GM10266 (cell line): ENCODE measurements around the gene RAB20.

Source experiments
- DNase-seq: peaks from one replicate; pipeline ENCODE4 v3.0.0; 2012; ENCODE audit errors: extremely low spot score
- TF ChIP-seq, protein P1 (sequence below): IDR thresholded peaks from 2 replicates; pipeline ENCODE4 v1.5.1; 2012; ENCODE audit warnings: mild to moderate bottlenecking, low read depth; ENCODE audit not compliant: control insufficient read depth, insufficient read depth; ENCODE audit errors: missing control alignments

Gene RAB20

DNA sequence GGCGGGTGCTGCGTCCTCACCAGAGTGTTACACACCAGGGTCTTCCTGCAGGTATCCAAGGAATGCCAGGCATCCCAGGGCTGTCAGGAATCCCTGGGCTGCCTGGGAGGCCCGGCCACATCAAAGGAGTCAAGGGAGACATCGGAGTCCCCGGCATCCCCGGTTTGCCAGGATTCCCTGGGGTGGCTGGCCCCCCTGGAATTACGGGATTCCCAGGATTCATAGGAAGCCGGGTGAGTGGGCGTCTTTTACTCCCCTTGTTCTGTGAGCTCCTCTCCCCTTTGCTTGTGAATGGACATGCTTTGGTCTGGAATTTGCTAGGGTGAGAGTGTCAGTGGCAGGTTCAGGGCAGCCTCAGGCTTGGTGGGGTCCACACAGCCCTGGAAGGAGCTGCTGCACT lies 75.9 kb downstream of the RAB20 start:
- TF ChIP-seq, protein P1, sequence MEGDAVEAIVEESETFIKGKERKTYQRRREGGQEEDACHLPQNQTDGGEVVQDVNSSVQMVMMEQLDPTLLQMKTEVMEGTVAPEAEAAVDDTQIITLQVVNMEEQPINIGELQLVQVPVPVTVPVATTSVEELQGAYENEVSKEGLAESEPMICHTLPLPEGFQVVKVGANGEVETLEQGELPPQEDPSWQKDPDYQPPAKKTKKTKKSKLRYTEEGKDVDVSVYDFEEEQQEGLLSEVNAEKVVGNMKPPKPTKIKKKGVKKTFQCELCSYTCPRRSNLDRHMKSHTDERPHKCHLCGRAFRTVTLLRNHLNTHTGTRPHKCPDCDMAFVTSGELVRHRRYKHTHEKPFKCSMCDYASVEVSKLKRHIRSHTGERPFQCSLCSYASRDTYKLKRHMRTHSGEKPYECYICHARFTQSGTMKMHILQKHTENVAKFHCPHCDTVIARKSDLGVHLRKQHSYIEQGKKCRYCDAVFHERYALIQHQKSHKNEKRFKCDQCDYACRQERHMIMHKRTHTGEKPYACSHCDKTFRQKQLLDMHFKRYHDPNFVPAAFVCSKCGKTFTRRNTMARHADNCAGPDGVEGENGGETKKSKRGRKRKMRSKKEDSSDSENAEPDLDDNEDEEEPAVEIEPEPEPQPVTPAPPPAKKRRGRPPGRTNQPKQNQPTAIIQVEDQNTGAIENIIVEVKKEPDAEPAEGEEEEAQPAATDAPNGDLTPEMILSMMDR: no peak

DNA sequence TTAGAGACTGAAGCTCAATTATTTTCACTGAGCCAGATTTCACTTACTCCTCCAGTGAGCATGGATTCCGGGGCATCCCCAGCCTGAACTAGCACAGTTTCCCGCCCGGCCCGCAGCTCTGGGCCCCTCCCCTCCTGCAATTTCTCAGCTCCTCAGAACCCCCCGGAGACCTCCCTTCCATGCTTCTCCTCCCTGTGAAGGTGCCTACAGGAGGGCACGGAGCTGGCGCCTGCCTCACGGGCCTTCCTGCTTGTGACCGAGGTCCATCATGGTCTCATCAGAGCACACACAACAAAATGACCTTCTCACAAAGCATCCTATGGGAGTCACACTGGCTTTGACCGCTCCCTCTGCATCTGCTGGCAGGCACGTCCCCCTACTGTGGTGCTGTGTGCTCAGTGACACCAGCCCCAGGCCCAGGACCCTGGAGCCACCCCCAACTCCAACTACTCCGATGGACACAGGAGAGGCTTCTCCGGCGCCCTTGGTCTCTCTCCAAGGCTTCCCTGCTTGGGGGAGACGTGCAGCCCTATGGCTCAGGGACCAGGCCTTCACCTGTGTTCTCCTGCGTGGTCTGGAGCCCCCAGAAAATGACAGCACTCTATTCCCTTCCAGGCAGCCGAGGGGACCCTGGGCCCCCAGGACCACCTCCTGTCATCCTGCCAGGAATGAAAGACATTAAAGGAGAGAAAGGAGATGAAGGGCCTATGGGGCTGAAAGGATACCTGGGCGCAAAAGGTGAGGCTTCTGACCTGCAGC lies 77.1 kb downstream of the RAB20 start:
- DNase-seq: no peak
- TF ChIP-seq, protein P1: no peak

More for the DNA sequence above, 75.9 kb downstream of the RAB20 start:
- DNase-seq: no peak

DNA sequence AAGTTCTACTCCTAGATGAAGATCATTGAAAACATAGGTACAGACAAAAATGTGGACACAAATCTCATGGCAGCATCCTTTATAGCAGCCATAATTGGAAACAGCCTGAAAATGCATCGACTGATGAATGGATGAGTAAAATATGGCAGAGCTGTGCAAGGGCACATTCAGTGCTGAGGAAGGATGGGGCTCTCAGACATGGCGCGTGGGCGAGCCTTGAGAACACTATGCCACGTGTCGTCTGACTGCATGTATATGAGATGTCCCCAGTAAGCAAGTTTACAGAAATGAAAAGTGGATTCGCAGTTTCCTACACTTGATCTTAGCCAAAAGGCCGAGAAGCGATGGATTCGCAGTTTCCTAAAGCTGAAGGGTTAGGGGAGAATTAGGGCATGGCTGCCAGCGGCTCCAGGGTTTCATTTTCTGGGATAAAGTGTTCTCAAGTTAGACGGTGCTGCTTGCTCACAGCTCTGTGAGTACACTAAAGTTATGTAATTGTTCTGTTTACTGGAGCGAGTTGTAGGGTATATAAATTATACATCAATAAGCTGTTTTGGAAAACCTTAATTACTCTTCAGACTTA lies 78.0 kb downstream of the RAB20 start:
- TF ChIP-seq, protein P1: no peak
- no peak for DNase-seq

DNA sequence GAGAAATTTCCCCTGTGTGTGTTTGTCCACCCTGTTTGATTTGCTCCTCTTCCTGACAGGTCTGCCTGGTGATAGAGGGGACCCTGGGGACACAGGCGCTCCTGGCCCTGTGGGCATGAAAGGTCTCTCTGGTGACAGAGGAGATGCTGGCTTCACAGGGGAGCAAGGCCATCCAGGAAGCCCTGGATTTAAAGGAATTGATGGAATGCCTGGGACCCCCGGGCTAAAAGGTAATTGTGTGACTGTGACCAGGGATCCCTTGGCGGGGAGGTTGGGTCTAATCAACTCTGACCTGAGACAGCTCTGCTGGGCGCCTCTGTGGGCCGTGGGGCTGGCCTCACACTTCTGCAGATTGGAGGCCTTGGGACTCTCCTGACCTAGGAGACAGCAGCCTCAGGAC lies 81.4 kb downstream of the RAB20 start:
- TF ChIP-seq, protein P1: no peak

DNA sequence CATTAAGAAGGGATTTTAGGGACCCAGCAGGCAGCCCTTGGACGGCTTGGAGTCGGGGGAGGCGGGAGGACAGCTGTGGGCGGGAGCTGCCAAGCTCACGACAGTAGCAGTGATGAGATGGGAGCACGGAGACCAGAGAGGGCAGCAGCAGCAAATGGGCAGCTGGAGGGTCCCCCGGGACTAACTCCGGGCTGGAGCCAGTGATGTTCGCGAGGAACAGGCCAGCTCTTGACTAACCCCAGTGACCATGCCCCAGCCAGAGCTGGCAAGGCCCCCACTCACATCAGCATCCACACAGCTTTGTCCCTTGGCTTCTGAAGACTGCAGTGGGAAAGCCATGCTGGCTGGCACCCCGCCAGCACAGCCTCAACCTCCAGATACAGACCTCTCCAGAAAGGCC lies 81.9 kb downstream of the RAB20 start:
- DNase-seq: no peak
- TF ChIP-seq, protein P1: no peak

More for the DNA sequence above, 81.4 kb downstream of the RAB20 start:
- no peak for DNase-seq

DNA sequence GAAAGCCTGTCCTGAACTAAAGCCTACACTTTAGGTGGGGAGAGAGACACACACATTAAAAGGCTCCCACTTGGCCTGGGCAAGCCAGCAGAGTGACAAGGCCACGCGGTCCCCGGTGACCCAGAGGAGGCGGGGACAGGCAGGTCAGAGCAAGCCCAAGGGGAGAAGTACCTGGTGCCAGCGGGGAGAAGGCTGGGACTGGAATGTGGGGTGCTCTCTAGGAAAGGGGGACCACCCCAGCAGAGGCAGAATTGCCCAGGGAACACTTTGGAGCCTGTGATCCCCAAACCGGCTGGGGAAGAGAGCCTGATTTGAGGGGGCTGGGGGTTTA lies 82.3 kb downstream of the RAB20 start:
- no peak for DNase-seq
- TF ChIP-seq, protein P1: no peak
